Measurements from ENCODE around the gene STMN1.

STMN1 gene

DNA sequence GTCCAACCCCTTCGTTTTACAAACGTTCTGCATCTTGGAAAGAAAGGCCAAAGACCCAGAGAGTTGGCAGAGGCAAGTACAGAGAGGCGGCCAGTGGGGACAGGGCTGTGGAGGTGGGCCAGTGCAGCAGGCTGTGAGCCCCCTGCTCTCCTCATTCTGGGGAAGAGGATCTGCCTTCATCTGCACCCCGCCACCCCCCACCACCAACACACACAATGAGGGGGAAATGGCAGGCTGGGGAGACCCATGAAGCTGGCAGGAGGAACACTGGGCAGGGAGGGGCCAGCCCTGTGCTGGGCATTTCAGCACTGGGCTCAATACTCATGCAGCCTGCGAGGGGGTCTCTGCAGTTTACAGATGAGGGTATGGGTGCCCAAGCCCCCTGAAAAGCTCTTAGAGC is 14.6 kb downstream of the STMN1 start:
- DNase-seq (ENCODE audit: low spot score): no peak

DNA sequence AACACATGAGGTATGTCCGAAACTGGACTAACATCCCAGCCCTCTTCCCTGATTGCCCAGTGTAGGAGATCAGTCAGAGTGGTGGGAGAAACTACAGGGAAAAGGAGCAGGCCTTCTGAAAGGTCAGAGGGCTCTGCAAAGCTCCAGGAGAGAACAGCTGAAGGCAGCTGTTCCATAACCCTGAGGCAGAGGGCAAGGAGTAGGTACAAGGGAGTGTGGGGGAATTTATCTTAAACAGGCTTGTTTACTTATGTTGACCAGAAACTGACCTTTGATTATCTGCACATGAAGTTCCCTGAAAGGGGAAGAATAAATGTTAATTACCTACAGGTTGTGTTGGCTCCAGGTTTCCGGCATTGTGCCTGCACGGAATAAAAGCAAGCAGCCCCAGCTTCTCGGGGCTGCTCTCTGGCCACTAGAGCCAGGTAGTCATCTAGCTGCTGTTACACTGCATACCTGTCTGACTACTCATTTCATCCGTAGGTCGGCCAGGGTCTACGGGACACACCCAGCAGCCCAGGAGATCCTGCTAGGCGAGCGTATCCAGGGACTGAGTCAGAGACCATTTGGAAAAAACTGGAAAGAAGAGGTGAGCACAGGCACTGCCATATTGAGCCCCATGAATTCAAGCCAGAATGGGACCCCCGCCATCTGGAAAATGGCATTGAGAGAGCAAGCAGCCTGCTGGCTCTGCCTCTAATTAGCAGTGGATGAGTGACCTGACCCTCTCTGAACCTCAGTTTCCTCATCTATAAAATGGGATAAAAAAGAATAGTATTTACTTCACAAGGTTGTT is 15.8 kb downstream of the STMN1 start:
- DNase-seq (ENCODE audit: low spot score): no peak

DNA sequence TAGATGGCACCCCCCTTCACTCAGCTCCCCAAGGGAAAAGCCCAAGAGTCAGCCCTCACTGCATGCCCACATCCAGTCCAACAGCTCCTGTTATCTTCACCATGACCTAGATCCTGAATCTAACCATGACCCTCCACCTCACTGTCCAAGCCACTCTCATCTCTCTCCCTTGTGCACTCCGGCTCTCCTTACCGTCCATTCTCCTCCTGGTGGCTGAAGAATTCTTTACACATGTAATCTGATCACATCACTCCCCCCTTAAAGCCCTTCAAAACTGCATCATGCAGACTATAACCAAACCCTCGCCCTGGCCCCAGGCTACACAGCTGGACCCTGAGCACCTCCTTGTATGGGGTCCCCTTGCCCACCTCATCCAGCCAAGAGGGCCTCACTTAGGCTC is 16.7 kb downstream of the STMN1 start:
- DNase-seq (ENCODE audit: low spot score): no peak

DNA sequence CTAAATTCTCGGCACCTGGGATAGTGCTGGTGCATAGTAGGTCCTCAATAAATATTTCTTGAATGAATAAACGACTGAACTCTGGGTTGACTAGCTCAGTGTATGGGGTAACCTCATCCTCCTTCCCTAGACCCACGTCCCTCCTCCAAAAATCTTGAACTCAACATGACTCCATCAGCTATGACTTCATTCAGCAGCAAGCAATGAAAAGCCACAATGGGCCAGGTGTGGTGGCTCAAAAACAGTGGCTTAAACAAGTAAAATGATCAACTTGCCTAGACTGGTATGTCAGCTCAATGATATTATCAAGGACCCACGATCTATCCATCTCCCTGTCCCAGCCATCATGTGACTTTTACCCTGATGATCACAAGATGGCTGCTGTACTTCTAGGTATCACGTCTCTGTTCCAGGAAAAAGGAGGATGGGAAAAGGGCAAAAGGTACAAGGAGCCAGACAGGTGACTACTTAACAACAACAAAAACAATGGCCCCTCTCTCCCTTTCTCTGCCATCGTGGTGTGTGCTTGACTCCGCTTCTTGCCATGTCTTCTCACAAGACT is 17.7 kb downstream of the STMN1 start:
- DNase-seq (ENCODE audit: low spot score): no peak

DNA sequence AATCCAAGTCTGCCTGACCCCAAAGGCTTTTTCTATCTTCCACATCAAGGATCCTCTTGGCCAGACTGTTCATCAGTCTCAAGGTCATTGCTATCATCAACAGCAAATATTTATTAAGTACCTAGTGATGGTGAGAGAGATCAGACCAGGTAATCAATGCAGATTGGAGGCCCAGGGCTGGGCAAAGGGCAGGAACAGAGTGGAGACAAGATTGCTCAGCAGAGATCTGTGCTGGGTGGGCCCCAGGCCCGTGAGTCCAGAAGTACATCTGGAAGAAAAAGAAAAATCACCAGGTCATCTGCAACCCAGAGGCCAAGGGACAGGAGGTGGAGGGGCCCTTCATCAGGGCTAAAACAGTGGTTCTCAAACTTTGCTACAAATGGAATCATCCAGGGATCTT is 20.6 kb downstream of the STMN1 start:
- no peak for DNase-seq (ENCODE audit: low spot score)

DNA sequence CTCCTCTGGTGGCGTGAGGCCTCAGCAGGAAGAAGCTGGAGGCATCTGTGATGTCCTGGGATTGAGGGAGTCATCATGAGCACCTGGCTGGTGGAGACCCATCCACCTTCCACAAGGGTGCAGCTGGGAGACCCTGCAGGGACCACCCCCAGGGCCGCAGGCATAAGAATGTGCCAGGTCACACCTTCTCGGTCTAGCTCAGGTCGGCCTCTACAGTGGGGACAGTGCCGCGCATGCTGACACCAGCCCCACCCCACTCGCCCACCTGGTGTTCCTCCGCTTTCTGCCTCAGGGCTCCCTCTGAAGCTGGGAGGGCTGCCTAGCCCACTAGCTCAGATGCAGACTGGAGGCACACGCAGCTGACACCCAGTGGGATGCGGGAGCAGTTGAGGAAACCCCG is 25.0 kb downstream of the STMN1 start:
- no peak for DNase-seq (ENCODE audit: low spot score)

DNA sequence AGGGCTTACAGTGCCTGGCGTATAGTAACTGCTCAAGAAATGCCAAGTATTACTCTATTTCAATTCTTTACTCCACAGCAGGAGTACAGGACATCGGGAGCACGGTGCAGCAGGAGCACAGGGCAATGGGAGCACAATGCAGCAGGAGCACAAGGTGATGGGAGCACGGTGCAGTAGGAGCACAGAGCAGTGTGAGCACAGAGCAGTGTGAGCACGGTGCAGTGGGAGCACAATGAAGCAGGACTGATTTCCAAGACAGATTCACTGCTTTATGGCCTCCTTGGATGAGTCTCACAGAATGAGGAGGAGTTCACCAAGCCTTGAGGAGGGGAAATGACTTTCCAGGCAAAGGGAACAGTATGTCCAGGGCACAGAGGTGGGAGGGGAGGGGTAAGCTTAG is 25.7 kb downstream of the STMN1 start:
- DNase-seq (ENCODE audit: low spot score): no peak

DNA sequence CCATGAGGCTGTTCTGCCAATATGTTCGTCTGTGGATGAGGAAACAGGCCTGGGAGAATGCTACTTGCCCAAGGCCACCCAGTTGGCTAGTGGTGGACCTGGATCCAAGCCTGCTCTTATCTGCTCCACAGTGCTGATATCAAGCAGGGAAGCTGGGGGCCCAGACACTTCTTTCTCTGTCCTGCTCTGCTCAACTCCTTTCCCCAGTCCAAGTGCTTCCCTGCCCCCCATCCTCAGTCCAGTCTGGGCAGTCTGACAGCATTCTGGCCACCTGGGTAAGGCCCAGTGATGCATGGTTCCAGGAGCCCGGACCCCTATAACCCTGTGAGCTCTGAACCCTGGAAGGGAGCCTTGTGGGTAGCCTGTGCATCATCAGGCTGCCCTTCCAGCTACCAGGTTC is 26.5 kb downstream of the STMN1 start:
- DNase-seq (ENCODE audit: low spot score): no peak

DNA sequence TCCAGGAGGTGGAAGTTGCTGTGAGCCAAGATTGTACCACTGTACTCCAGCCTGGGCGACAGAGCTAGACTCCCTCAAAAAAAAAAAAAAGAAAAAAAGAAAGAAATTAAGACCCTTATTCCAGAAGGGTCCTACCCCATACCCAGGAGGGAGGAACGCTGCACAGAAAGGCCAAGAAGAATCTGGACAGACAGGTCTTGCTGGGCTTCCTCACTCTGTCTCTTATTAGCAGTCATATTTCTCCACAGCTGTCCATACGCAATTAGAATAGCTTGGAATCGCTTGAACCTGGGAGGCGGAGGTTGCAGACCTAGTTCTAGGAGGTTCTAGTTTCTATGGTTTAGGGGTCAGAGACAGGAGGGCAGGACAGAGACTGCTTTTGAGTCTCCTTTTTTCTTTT is 27.5 kb downstream of the STMN1 start:
- no peak for DNase-seq (ENCODE audit: low spot score)

DNA sequence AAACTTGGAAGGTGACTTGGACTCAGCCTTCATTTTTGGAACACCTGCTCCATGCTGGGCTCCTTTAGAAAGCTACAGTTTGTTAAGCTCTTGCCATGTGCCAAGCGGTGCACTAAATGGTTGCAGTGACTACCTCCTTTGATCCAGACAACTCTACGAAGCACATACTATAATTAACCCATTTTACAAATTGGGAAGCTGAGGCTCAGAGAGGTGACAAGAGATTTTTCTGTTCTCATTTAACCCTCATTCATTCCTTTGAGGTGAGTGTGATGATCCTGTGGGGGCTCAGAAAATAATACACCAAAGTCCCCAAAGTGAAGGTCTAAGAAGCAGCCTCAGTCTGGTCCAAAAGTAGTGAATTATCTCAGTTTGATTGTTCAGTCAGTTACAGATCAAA is 29.1 kb downstream of the STMN1 start:
- no peak for DNase-seq (ENCODE audit: low spot score)

DNA sequence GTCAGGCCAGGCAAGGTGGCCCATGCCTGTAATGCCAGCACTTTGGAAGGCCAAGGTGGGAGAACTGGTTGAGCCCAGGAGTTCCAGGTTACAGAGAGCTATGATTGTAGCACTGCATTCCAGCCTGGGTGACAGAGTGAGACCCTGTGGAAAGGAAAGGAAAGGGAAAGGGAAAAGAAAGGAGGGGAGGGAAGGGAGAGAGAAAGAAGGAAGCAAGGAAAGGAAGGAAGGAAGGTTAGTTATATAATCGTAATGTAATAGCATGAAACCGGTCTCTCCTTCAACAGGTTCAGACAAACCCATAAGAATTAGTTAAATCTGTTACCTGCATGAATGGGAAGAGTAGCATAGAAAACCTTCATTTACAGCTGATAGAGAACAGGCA is 29.5 kb downstream of the STMN1 start:
- DNase-seq (ENCODE audit: low spot score): no peak

DNA sequence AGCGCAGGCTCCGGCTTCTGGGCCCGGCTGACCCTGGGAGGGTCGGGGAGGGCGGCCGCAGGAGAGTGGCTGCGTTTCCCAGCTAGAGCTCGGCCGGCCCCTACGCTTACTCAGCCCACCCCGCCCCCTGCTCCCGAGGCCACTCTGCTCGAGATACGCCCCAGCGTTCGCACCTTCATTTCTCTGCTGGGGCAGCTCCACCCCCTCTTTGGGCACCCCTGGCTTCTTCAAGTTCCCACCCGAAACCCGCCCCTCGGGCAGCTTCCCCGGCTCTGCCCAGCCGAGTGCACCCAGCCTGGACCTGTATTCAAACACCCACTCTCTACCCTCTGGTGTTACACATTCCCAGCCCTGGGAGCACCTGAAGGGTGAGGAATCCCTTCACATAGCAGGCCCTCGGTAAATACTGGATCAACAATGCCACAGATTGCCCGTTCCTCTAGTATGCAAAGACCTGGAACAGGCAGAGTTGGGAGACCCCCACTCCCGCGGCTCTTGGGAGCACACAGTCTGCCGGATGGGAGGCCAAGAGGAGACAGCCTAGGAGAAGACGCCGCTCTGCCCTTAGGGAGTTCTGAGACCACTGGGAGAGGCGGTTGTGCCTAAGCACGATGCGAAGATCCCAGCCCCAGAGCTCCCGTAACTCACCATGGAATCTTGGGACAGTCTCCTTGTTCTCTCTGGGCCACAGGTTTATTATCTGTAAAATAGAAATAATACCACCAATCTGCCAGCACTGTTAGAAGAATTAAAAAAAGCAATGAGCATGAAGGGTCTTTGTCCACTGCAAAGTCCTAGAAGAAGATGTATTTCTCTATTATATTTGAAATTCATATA is 30.1 kb downstream of the STMN1 start:
- no peak for DNase-seq (ENCODE audit: low spot score)

DNA sequence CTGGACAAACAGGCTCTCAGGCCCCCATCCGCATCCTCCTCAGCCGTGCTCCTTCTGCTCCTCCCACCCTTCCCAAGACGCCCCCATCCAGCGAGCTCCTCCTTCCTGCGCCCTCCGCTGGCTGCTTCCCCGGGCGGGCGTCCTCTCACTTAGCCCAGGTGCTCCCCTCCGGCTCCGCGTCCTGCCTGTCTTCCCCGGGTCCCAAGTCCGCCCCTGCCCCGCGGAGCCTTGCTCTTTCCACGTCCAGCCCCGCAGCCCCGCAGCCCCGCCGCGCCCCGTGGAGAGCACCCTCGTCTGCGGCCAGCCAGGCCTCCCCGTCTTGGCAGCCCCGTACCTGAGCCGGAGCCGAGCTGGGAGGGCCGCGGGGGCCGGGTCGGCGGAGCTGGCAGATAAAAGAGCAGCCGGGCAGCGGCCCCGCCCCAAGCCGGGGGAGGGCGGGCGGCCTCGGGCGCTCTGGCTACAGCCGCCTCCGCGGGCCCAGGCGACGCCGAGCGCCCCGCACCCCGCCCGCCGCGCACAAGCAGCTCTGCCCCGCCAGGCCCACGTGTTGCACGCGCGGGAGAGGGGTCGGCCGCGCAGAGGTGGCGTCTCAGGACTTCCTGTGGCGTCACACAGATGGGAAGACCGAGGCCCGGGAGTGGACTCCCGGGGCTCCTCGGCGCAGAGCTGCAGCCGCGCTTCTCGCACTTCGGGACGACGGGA is 30.9 kb downstream of the STMN1 start, which contains the start of gene PAQR7:
Gene PAQR7, minus strand, starts transcription at position 555 of the 702 bp plus-strand sequence. CDS start 11,869 bp downstream, outside the sequence.
- peak; percentile 54 for DNase-seq (ENCODE audit: low spot score)

DNA sequence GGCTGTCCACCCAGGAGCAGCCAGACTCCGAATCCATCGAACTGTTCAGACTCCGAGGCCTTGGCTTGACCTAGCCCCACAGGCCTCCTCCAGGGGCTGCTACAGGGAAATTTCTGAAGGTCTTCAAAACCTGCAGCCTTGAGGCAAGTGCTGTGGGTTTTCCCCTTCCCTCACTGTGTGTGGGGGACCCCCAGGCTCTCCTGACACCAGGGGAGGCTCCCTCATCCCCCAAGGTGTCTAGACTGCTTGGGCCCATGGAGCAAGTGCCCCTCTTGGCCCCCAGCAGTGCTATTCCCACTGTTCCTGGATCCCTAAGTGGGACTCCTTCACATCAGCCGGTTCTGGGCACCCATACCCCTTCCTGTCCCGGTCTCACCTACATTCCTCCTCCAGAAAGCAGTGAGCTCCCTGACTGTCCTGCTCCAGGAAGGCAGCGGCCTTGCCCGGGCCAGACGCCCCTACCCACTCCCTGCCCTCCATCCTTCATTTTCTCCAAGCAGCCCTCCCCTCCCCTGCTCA is 31.5 kb downstream of the STMN1 start:
- DNase-seq (ENCODE audit: low spot score): no peak

DNA sequence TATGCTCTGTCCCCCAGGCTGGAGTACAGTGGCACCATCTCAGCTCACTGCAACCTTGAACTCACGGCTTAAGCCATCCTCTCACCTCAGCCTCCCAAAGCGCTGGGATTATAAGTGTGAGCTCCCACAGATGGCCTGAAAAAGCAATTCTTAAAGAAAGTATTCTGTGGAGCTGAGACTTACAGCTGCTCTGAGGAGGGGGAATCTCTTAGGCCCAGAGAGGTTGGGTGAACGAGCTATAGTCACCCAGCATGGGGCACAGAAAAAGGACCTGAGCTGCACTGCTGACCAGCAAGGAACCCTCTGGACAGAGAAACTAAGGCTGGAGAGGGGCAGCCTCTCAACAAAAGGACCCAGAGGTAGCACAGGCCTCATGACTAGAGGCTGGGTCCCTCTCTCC is 32.0 kb downstream of the STMN1 start:
- DNase-seq (ENCODE audit: low spot score): no peak

DNA sequence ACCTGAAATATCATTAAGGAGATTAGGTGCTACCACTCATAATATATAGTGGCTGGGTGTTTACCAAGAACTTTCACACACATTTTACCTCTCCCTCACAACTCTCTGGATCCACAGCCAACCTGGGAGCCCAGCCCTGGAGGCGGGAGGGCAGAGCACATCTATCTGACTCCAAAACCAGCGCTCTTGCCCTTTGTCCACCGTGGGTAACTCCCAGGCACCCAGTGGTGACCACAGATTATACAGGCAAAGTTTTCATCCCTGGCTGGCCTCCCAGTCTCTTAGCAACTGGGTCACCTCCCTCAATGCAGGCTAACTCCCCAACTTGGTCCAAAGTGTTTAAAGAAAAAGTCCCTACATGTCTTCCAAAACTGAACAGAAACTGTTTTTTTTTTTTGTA is 33.1 kb downstream of the STMN1 start:
- DNase-seq (ENCODE audit: low spot score): no peak

DNA sequence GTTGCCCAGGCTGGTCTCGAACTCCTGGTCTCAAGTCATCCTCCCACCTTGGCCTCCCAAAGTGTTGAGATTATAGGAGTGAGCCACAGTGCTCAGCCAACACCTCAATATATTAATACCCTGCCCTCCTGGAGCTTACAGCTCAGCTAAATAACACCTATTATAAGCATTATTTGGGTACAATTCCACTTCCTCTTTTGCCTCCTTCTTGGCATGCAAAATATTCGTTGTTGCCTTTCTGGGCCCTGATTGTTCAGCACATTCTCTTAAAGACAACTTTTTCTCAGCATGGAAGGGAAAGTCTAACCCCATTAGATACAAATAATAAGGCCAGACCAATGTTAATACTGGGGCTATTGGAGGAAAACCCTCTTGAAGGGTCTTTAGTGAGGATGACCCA is 33.5 kb downstream of the STMN1 start:
- no peak for DNase-seq (ENCODE audit: low spot score)

DNA sequence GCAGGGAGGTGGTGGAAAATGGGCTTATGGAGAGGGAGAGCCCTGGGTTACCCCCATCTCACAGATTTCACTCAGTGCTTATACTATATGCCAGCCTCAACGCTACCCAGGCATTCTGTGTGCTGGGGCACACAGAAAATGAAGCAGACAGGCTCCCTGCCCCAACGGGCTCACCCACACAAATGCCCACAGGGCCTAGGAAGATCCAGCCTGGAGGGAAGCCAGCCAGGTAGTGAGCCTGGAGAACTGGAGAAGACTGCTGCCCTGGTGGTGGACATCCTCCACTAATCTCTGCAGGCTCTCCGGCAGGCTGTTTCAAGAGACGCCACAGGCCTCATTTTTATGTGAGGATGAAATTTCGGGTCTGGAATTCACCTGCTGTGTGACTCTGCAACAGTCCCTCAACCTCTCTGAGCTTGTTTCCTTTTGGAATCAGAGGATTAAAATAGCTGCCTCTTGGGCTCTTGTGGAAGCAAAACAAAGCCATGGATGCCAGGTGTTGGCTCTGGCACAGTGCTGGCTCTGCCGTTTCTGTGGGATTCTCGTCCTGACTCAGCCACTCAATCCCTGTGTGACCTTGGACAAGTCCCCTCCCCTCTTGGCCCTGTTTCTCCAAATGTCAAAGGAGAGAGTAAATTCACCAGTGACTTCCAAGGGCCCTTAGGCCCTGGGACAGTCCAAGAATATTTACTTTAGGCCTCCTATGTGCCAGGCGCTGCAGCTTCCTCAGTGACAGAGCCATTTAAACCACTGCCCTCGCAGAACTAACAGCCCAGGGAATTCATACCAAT is 34.3 kb downstream of the STMN1 start:
- DNase-seq (ENCODE audit: low spot score): no peak

DNA sequence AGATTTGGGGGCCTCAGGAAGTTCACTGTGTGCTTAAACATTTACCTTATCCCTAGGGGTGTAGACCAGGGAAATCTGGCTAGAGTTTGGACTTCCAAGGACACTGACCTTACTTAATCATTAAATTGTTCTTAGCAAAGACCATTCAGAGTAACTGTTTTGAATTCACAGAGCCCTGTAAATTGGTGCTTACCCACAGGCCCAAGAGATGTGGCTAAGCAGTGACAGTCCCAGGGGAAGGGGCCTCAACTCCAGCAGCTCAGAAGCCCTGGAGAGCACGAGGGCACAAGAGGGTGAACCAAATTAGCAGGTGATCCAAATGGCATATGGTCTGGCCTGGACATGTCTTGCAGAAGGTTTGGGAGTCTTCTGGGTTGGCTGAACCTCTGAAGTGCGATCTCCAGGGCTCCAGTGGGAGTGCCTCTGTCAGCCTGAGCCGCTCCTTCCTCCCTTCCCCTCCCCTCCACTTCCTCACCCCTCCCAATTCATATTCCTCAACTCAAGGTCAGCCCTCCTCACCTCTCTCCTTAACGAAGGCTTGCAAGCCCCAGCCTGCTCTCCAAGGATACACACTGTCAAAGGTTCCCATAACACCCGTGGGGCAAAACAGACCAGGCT is 35.0 kb downstream of the STMN1 start:
- DNase-seq (ENCODE audit: low spot score): no peak

DNA sequence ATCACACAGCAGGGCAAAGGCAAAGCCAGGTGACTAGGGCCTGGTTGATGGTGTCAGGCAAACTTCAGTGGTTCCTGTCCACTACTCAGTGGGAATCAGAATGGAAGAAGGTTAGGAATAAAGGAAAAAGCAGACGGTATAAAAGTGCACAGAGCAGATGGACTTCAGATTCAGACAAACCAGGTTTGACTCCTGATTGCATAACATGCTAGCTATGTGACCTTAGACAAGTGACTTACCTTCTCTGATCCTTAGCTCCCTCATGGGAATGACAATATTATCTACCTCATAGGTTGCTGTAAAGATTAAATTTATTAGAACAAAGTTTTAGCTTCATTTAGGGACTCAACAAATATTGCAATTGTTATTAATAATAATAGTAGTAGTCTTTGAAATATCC is 35.6 kb downstream of the STMN1 start:
- DNase-seq (ENCODE audit: low spot score): no peak

All from HuH-7.5 (cell line).